CMK (cell line): ENCODE data around the gene MROH2B.

Experiments
- DNase-seq: peaks from one replicate; pipeline ENCODE4 v3.0.0-alpha.2; 2010; ENCODE audit warnings: low read depth

MROH2B gene

GRCh38 chr5:40972434-40972833 is 98.7 kb downstream of the MROH2B start:
- DNase-seq, result no peak

GRCh38 chr5:40962207-40962955 is 108.8 kb downstream of the MROH2B start:
- no peak for DNase-seq

GRCh38 chr5:40960037-40960436 is 111.1 kb downstream of the MROH2B start:
- DNase-seq, result no peak

GRCh38 chr5:40958811-40959210 is 112.3 kb downstream of the MROH2B start:
- no peak for DNase-seq

- DNase-seq, result no peak
Observed at GRCh38 chr5:40957048-40957447, 114.1 kb downstream of the MROH2B start.

- DNase-seq, result no peak
Observed at GRCh38 chr5:40955313-40955712, 115.8 kb downstream of the MROH2B start.
